Keratinocyte (primary cell): ENCODE data around the gene PCDHA2. TPM values are rescaled to one million over a fixed set of nuclear protein-coding genes. Genes with fewer than 3 reads are reported as not detected.
"Not testable (repeated sequence)": the region's sequence is repeated elsewhere in the genome, so short reads cannot be mapped to it uniquely, and the experiment has no call there.

Source experiments
- DNase-seq: peaks from one replicate; pipeline ENCODE4 v3.0.0-alpha.2; 2011; ENCODE audit warnings: low read depth, missing footprints, low spot score
- FAIRE-seq: peaks from 2 replicates; lab custom pipeline; 2011; peaks lifted over from hg19 to GRCh38; lab: Jason Lieb, UNC
- H2AFZ ChIP-seq: 2 replicates; pipeline ENCODE4 v1.6.0; 2012; ENCODE audit warnings: low read length, control low read depth, inconsistent platforms; ENCODE audit not compliant: control insufficient read depth
- H3K27ac ChIP-seq: 2 replicates; pipeline ENCODE4 v1.5.1; 2011; ENCODE audit warnings: low read length; ENCODE audit not compliant: control insufficient read depth, insufficient read depth
- H3K27me3 ChIP-seq: 3 replicates; pipeline ENCODE4 v1.6.0; 2011; ENCODE audit warnings: low read length; ENCODE audit not compliant: control insufficient read depth, insufficient read depth; ENCODE audit errors: extremely low read depth
- H3K36me3 ChIP-seq, 2 experiments: 2 replicates in 1 of 2; 3 replicates in 1 of 2; pipeline ENCODE4 v1.5.1; 2011; ENCODE audit warnings: low read length in 2 of 2, mild to moderate bottlenecking in 1 of 2; ENCODE audit not compliant: control insufficient read depth in 2 of 2, insufficient read depth in 2 of 2; ENCODE audit errors: extremely low read depth in 1 of 2
- H3K4me1 ChIP-seq: 3 replicates; pipeline ENCODE4 v1.5.1; 2011; ENCODE audit warnings: low read length; ENCODE audit not compliant: control insufficient read depth, insufficient read depth; ENCODE audit errors: extremely low read depth
- H3K4me2 ChIP-seq: 3 replicates; pipeline ENCODE4 v1.6.0; 2011; ENCODE audit warnings: low read depth, low read length; ENCODE audit not compliant: control insufficient read depth, insufficient read depth; ENCODE audit errors: extremely low read depth
- H3K4me3 ChIP-seq, 3 experiments: fragments of 200-600 bp in 1 of 3; sonication (generic) in 1 of 3; 2 replicates in 2 of 3; 3 replicates in 1 of 3; pipeline ENCODE4 v1.5.1; 2011 to 2016; ENCODE audit warnings: low read length in 3 of 3, mild to moderate bottlenecking in 3 of 3, control low read depth in 2 of 3, inconsistent platforms in 1 of 3, low read depth in 1 of 3, mixed read lengths in 1 of 3, mixed run types in 1 of 3, moderate library complexity in 1 of 3; ENCODE audit not compliant: control insufficient read depth in 2 of 3, insufficient read depth in 2 of 3; ENCODE audit errors: extremely low read depth in 1 of 3
- H3K79me2 ChIP-seq: 2 replicates; pipeline ENCODE4 v1.6.0; 2012; ENCODE audit warnings: low read length; ENCODE audit not compliant: control insufficient read depth, insufficient read depth
- H3K9ac ChIP-seq: 3 replicates; pipeline ENCODE4 v1.6.0; 2011; ENCODE audit warnings: low read length; ENCODE audit not compliant: control insufficient read depth, insufficient read depth; ENCODE audit errors: extremely low read depth
- H3K9me1 ChIP-seq: 3 replicates; pipeline ENCODE4 v1.6.0; 2011; ENCODE audit warnings: low read length; ENCODE audit not compliant: control insufficient read depth, insufficient read depth; ENCODE audit errors: extremely low read depth
- H3K9me3 ChIP-seq: 2 replicates; pipeline ENCODE4 v1.5.1; 2012; ENCODE audit warnings: low read depth, low read length; ENCODE audit not compliant: control insufficient read depth
- H4K20me1 ChIP-seq: 3 replicates; pipeline ENCODE4 v1.6.0; 2011; ENCODE audit warnings: low read length; ENCODE audit not compliant: control insufficient read depth, insufficient read depth; ENCODE audit errors: extremely low read depth
- CTCF ChIP-seq, 3 experiments: IDR thresholded peaks in 1 of 3; conservative IDR thresholded peaks in 1 of 3; optimal IDR thresholded peaks in 1 of 3; 2 replicates in 2 of 3; 3 replicates in 1 of 3; pipeline versions ENCODE3 to v1.5.1; 2011; ENCODE audit warnings: low read length in 3 of 3, mild to moderate bottlenecking in 3 of 3, moderate library complexity in 2 of 3, control low read depth in 1 of 3, inconsistent platforms in 1 of 3; ENCODE audit not compliant: insufficient read depth in 2 of 3; ENCODE audit errors: extremely low read depth in 1 of 3
- EZH2 ChIP-seq: IDR thresholded peaks from one replicate; pipeline ENCODE4 v1.6.1; 2012; ENCODE audit warnings: inconsistent platforms, mild to moderate bottlenecking, low read length, moderate library complexity
- dilution Hi-C: fragments of 300-500 bp; cut with MboI; formaldehyde crosslinking; loops from one replicate; pipeline ENCODE4 v1.7.0; 2020; ENCODE audit warnings: low sequenced_read_pairs; ENCODE audit not compliant: extremely low pct_ligation_motif_present
- polyA plus RNA-seq, 5 experiments: library from polyadenylated mRNA; depleted of rRNA in 3 of 5; stranded (reverse) in 3 of 5; stranded (forward) in 1 of 5; unstranded in 1 of 5; fragments of >200 nt; gene quantifications; 1 replicate in 1 of 5; 2 replicates in 3 of 5; 3 replicates in 1 of 5; pipeline versions ENCODE4 v1.2.1 to v1.2.3, GENCODE V29; 2011 to 2012; ENCODE audit warnings: missing spikeins in 2 of 5, low read depth in 1 of 5, low replicate concordance in 1 of 5

Gene PCDHA2
- polyA plus RNA-seq, 1 donor (not counting 4 experiments of a cell fraction or from before 2014, with no cell fraction given) = not detected

- Histone ChIP-seq H3K9ac (no peak overlapping the region), H3K4me3 (no peak overlapping the region), H3K9me1 (no peaks in the 10 kb centered on the region), H3K36me3 (no peaks in the 10 kb centered on the region), H4K20me1 (no peaks in the 10 kb centered on the region), H3K27me3 (no peaks in the 10 kb centered on the region), H2AFZ (no peak overlapping the region), H3K4me1 (no peaks in the 10 kb centered on the region), H3K4me2 (no peak overlapping the region), H3K27ac (no peak overlapping the region), H3K9me3 (peaks cover 12% of the 10 kb centered on the region), H3K79me2 (no peaks in the 10 kb centered on the region)
- FAIRE-seq (no peak), DNase-seq (no peak)
- TF ChIP-seq EZH2 = no peak
- TF ChIP-seq CTCF (optimal IDR thresholded peaks at IDR 0.05 in 1 of 3, IDR thresholded peaks at IDR 0.05 in 1 of 3, conservative IDR thresholded peaks at IDR 0.05 in 1 of 3; ENCODE audit: extremely low read depth in 1 of 3, insufficient read depth in 2 of 3, low read length in 3 of 3) = no peak
- dilution Hi-C loops = no loop called here
Observed at GRCh38 chr5:140801494-140801841, 6.8 kb downstream of the PCDHA2 start.

GRCh38 chr5:140802381-140802780 lies 7.7 kb downstream of the PCDHA2 start:
- H3K9me3 ChIP-seq, H3K27me3 ChIP-seq, dilution Hi-C loops, H3K4me2 ChIP-seq, H3K9me1 ChIP-seq, H4K20me1 ChIP-seq, H2AFZ ChIP-seq, H3K4me1 ChIP-seq, H3K9ac ChIP-seq, H3K36me3 ChIP-seq, FAIRE-seq, H3K4me3 ChIP-seq, H3K79me2 ChIP-seq, H3K27ac ChIP-seq, DNase-seq: not testable (repeated sequence)

GRCh38 chr5:140802781-140803271 lies 8.2 kb downstream of the PCDHA2 start:
- H3K27me3 ChIP-seq = no peaks in the 10 kb centered on the region
- H3K27ac ChIP-seq = no peak overlapping the region
- dilution Hi-C loops = no loop called here
- no peak overlapping the region for H3K4me2 ChIP-seq
- H3K9me3 ChIP-seq = peaks cover 8% of the 10 kb centered on the region
- no peak overlapping the region for H2AFZ ChIP-seq
- H3K36me3 ChIP-seq = no peaks in the 10 kb centered on the region
- H3K9me1 ChIP-seq = no peaks in the 10 kb centered on the region
- H4K20me1 ChIP-seq = no peaks in the 10 kb centered on the region
- no peak for TF ChIP-seq EZH2
- TF ChIP-seq CTCF (optimal IDR thresholded peaks at IDR 0.05 in 1 of 3, IDR thresholded peaks at IDR 0.05 in 1 of 3, conservative IDR thresholded peaks at IDR 0.05 in 1 of 3; ENCODE audit: extremely low read depth in 1 of 3, insufficient read depth in 2 of 3, low read length in 3 of 3) = no peak
- H3K9ac ChIP-seq = no peak overlapping the region
- DNase-seq (no peak), FAIRE-seq (no peak)
- no peaks in the 10 kb centered on the region for H3K4me1 ChIP-seq
- H3K79me2 ChIP-seq = no peaks in the 10 kb centered on the region
- no peak overlapping the region for H3K4me3 ChIP-seq
